A673 (cell line): Measurements from ENCODE around the gene ZC2HC1C.

Experiments
- CTCF ChIP-seq: fragments of 300-800, 200-600 bp; sonication (generic); conservative IDR thresholded peaks from 2 replicates; pipeline ENCODE4 v1.5.1; 2017; ENCODE audit warnings: low read depth, mild to moderate bottlenecking, antibody characterized with exemption, low read length, moderate library complexity, mixed read lengths
- EZH2 ChIP-seq: fragments of 200-600 bp; sonication (generic); IDR thresholded peaks from 2 replicates; pipeline ENCODE4 v1.6.1; 2017; ENCODE audit warnings: borderline replicate concordance, low read depth, mild to moderate bottlenecking, mixed read lengths, antibody characterized with exemption, low read length; ENCODE audit not compliant: poor library complexity, severe bottlenecking

DNA sequence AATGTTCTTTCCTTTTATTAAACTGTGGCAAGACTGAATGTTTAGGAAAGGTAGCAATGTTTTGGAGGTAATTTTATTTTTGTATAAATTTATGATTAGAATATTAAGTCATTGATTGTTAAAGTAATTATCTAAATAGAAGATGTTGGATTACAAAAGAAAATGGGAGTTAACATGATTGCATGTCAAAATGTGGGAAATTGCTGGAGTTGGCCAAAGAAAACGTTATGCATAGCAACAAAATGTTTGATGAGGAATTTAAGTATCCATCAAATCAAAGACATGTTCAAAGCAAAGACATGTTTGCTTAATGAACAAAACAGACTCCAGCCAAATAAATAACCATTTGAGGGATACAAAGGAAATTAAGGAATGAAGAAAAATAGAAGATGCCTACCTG, 15.0 kb upstream of the ZC2HC1C start:
- TF ChIP-seq CTCF (no peak), EZH2 (no peak)
